Measurements from ENCODE around the gene FAM9C.
"Not testable (repeated sequence)": the region's sequence is repeated elsewhere in the genome, so short reads cannot be mapped to it uniquely, and the experiment has no call there.

The FAM9C gene

DNA sequence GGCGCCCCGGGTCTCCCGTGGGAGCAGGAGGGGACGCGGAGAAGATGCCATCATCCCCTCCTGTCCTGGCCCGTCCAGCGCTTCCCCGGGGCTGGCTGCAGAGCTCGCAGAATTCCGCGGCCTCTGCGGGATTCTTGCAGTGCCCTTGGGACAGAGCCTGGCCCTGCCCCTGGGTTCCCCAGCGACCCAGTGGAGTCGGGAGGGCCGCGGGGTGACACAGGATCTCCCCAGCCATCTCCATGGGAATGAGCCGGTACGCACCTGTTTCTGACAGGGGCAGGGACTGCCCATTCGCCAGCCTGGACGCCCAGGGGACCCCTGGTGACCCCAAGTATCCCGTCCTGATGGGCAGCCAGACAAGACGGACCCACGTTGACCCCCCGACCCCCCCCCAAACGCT is 482 bp downstream of the FAM9C start:
- H3K9me3 ChIP-seq: no peaks in the 10 kb centered on the region
- peaks cover 13% of the 10 kb centered on the region for H3K4me1 ChIP-seq
- in situ Hi-C loops (cut with MboI; ENCODE audit: low sequenced_read_pairs): no loop called here
- no peak overlapping the region for H3K4me3 ChIP-seq
- H3K36me3 ChIP-seq (replicated peaks): no peaks in the 10 kb centered on the region
- DNase-seq (ENCODE audit: low spot score in 2 of 2): no peak
- no peaks in the 10 kb centered on the region for H3K27me3 ChIP-seq (ENCODE audit: low read depth)

DNA sequence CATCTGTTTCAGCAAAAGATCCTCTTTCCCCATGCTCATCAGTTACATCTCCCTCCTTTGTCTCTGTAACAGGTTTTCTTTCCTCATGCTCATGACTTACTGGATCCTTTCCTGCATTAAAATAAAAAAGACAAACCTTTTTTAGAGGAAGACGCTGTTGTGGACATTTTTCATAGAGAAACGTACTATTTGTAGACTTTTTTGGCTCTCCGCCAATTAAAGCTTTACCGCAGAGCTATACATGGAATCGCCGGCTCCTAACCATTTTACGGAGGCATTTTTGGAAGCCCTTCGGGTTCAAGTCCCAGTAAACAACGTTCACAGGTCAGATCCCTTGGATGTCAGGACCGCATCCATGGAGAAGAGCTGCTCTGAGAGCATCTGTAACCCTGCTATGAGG is 1.3 kb downstream of the FAM9C start:
- Histone ChIP-seq H3K36me3 (replicated peaks) (no peaks in the 10 kb centered on the region), H3K9me3 (no peaks in the 10 kb centered on the region), H3K4me3 (no peak overlapping the region), H3K4me1 (peaks cover 16% of the 10 kb centered on the region), H3K27me3 (ENCODE audit: low read depth) (no peaks in the 10 kb centered on the region)
- in situ Hi-C loops (cut with MboI; ENCODE audit: low sequenced_read_pairs): no loop called here
- no peak for DNase-seq (ENCODE audit: low spot score in 2 of 2)

DNA sequence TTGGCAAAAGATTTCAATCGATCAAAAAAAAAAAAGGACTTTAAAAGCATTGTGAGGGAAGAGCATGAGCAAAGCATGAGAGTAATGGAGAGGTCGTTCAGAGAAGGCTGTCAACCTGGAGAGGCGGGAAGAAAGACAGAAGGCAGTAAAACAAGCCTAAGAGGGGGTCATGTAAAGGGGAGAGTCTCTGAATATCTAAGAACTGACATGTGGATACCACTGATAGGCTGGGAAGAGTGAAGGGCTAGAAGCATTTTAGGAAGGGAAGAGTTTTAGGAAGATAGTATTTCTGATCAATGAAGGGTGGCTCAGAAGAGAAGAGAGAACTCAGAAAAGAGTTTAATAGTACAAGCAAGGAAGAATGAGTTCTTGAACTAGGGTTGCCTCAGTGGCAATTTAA is 7.5 kb downstream of the FAM9C start:
- H3K9me3 ChIP-seq: no peaks in the 10 kb centered on the region
- in situ Hi-C loops (cut with MboI; ENCODE audit: low sequenced_read_pairs): no loop called here
- H3K4me3 ChIP-seq: no peak overlapping the region
- H3K36me3 ChIP-seq (replicated peaks): no peaks in the 10 kb centered on the region
- no peak for DNase-seq (ENCODE audit: low spot score in 2 of 2)
- peaks cover 3% of the 10 kb centered on the region for H3K4me1 ChIP-seq
- no peaks in the 10 kb centered on the region for H3K27me3 ChIP-seq (ENCODE audit: low read depth)

DNA sequence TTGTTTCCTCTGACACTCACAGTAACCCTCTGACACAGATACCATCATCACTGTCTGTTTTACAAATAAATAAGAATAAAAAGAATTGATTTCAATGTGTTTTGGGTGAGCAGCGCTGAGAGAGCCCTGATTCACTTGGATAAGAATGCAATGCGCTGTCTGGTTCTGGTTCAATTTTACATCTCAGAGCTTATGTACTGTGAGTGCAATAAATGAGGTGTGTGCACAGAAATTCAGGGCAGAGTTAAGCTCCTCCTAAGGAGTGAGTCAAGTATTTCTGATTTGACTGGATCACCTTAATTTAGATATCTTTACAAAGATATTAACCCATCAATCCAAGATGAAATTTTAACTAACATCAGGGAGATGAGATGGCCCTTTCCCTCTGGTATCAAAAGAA is 11.2 kb downstream of the FAM9C start:
- in situ Hi-C loops (cut with MboI; ENCODE audit: low sequenced_read_pairs): no loop called here
- DNase-seq (ENCODE audit: low spot score in 2 of 2): no peak
- H3K27me3 ChIP-seq (ENCODE audit: low read depth): no peaks in the 10 kb centered on the region
- H3K4me1 ChIP-seq: peaks cover 24% of the 10 kb centered on the region
- H3K4me3 ChIP-seq: no peak overlapping the region
- H3K9me3 ChIP-seq: no peaks in the 10 kb centered on the region
- no peaks in the 10 kb centered on the region for H3K36me3 ChIP-seq (replicated peaks)

DNA sequence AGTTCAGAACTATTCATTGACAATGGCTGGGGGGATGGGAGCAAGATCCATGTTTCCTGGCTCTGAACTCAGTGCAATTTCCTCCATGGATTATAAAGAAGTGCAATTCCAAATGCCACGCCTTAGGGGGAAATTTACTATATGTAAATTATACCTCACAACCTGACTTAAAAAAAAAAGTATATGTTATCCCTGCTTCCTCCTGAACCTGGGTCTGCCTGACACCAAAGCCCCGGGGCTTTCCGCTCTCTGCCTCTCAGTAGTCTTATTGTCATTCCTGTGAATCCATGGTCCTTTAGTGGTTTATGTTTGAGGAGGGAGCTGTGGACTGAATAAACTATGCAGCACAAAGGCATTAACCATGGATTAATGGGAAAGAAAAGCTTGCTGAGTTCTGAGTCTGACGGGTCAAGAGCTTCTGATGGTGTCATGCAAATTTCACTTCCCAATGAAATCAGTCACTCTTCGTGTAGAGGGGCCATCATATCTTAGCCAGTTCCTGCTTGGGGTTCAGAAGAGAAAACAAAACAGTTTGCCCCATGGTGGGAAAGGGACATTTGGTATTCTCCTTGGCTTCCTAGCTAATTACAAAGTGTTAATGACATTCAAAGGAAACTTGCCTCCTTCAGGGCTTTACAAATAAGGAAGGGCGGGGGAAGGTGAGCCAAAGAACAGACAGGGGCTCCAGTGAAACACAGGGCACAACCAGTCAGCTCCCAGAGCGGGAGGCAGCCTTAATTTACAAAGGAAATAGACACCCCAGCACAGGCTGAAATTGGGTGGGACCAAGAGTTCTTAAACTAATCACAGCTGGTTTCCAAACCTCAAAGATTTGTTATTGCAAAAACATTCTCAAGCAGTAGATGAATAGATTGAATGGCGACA is 14.3 kb downstream of the FAM9C start:
- Histone ChIP-seq H3K4me3 (no peak overlapping the region), H3K36me3 (replicated peaks) (no peaks in the 10 kb centered on the region), H3K27me3 (ENCODE audit: low read depth) (no peaks in the 10 kb centered on the region), H3K9me3 (no peaks in the 10 kb centered on the region), H3K4me1 (peaks cover 24% of the 10 kb centered on the region)
- peak; percentile 85 to 99 for DNase-seq (ENCODE audit: low spot score in 2 of 2)
- in situ Hi-C loops (cut with MboI; ENCODE audit: low sequenced_read_pairs): no loop called here

DNA sequence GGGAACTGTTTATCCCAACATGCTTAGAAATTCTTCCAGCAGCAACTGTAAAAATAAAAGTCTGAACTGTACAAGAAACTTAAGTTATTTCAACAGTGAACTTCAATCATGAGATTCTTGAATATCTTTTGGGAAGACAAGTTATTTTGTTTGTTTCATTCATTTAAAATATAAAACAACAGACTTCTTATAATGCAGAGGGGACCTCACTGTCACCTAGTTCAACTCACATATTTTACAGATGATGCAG is 14.9 kb downstream of the FAM9C start:
- in situ Hi-C loops (cut with MboI; ENCODE audit: low sequenced_read_pairs): no loop called here
- no peaks in the 10 kb centered on the region for H3K36me3 ChIP-seq (replicated peaks)
- DNase-seq (ENCODE audit: low spot score in 2 of 2): no peak
- no peak overlapping the region for H3K4me3 ChIP-seq
- H3K9me3 ChIP-seq: no peaks in the 10 kb centered on the region
- H3K4me1 ChIP-seq: peaks cover 24% of the 10 kb centered on the region
- H3K27me3 ChIP-seq (ENCODE audit: low read depth): no peaks in the 10 kb centered on the region

DNA sequence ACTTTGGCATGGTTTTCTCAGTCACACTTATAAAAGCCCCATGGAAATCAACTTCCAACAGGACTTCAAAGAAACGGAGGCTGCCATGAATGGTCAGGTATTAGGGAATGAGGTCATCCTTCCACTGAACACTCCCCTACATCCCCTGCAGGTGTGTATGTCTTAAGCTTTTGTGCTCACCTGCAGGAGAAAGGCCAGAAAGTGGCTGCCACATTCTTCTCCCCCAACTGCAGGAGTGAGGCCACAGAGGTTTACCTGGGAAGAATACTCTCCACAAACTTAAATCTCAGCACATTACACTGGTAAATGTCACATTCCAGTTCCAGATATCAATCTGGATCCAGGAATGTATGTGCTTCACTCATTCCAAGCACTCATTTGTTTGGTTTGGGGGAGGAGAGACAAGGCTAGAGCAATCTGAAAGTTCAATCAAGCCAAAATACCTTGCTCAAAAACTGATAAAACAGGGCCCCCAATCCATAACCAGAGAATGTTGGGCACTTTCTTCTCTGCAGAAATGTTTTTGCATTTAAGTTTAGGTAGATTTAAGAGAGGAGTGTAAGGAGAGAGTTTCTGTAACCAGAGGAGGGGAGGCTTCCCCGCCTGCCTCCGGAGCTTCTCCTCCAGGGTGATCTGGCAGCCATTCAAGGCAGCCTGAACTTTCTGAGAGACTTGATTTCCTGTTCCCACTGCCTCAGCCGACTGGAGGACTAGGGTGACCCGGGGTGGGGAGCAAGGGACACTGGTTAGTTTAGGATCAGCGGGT is 15.4 kb downstream of the FAM9C start:
- DNase-seq (ENCODE audit: low spot score in 2 of 2): peak; percentile 17 to 58
- Histone ChIP-seq H3K36me3 (replicated peaks) (no peaks in the 10 kb centered on the region), H3K9me3 (no peaks in the 10 kb centered on the region), H3K4me1 (peaks cover 24% of the 10 kb centered on the region), H3K4me3 (no peak overlapping the region), H3K27me3 (ENCODE audit: low read depth) (no peaks in the 10 kb centered on the region)
- in situ Hi-C loops (cut with MboI; ENCODE audit: low sequenced_read_pairs): no loop called here

DNA sequence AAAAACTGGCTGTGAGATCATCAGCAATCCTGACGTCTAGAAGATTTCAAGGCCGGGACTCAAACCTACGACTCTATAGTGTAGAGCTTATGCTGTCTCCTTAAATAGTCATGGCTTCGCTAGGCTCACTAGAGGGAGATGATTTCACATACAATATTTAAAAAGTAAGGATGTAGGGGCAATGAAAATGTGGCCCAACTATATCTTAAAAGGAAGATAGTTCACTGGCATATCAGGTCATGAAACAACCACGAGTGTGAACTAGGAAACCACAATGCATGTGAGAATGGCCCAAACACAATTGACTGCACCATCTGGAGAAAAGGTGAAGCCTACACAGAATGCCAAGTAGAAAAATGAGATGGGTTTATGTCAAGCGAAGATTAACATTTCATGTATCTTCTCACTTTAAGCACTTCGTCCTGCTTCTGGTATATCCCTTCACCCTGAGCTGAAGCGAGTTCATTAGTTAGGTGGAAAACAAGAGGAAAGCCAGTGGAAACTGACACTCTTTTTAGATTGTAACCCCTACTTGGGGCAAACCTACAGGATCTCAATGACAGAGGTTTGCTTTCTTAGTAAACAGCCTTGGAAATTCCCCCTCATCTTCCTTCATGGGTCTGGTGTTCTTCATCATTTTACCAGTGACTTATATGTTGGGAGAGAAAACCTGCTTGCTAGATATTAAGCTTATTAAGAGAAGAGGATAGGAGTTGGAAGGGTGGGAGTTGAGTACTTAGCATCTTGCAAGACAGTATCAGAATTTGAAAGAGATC is 17.4 kb downstream of the FAM9C start:
- no peak overlapping the region for H3K4me3 ChIP-seq
- in situ Hi-C loops (cut with MboI; ENCODE audit: low sequenced_read_pairs): no loop called here
- no peaks in the 10 kb centered on the region for H3K9me3 ChIP-seq
- DNase-seq (ENCODE audit: low spot score in 2 of 2): no peak
- peaks cover 24% of the 10 kb centered on the region for H3K4me1 ChIP-seq
- no peaks in the 10 kb centered on the region for H3K36me3 ChIP-seq (replicated peaks)
- H3K27me3 ChIP-seq (ENCODE audit: low read depth): no peaks in the 10 kb centered on the region

DNA sequence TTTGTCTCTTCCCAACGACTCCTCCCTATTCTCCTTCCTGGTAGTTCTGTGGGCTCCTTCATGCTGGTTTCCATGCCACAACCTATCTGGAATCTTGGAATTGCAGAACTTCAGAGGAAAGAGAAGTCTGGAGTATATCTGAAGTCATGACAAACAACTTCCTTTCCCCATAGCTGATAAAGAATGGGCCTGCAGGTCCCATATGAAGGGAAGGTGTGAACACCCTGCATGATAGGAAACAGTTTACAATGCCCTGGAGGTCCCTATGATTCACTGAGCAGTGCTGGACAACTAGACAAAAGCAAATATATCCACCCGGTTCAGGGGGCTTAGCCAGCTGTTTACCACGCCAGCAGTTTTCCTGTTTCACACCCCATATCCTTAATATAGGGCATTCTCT is 19.4 kb downstream of the FAM9C start:
- DNase-seq (ENCODE audit: low spot score in 2 of 2): no peak
- Histone ChIP-seq H3K4me3 (no peak overlapping the region), H3K36me3 (replicated peaks) (no peaks in the 10 kb centered on the region), H3K9me3 (no peaks in the 10 kb centered on the region), H3K4me1 (peaks cover 19% of the 10 kb centered on the region), H3K27me3 (ENCODE audit: low read depth) (no peaks in the 10 kb centered on the region)
- in situ Hi-C loops (cut with MboI; ENCODE audit: low sequenced_read_pairs): no loop called here

DNA sequence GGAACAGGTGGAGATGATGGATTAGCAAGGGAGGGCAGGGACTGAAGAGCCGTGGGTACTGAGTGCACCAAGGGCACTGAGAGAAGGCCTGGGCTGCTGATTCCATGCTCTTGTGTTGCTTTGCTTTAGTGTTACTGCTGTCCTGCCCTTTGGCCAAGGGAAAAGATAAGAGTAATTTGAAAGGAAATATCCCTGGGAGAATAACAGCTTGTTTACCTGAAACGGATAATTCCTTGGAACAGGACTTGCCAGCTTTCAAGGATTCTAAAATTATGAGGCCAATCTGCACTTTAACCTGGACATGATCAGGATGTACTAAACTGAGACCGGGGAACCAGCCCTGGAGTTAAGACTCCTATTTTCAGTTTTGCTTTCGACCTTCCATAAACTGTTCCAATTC is 20.4 kb downstream of the FAM9C start:
- in situ Hi-C loops (cut with MboI; ENCODE audit: low sequenced_read_pairs): no loop called here
- no peaks in the 10 kb centered on the region for H3K9me3 ChIP-seq
- H3K27me3 ChIP-seq (ENCODE audit: low read depth): no peaks in the 10 kb centered on the region
- DNase-seq (ENCODE audit: low spot score in 2 of 2): no peak
- H3K36me3 ChIP-seq (replicated peaks): no peaks in the 10 kb centered on the region
- no peak overlapping the region for H3K4me3 ChIP-seq
- peaks cover 10% of the 10 kb centered on the region for H3K4me1 ChIP-seq

DNA sequence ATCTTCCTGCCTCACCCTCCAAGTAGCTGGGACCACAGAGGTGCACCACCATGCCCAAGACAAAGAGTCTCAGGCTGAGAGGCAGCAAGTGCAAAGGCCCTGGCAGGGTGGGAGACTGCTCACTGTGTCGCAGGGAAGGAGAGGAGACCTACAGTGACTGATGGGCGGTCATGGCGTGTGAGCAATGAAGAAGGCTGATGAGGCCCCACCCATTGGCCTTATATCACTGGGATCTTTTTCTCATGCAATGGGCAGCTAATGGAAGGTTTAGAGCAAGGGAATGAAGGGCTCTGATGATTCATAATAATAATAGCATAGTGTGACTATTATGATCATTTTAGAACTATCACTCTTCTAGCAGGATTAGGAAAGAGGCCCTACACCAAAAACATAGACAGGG is 20.9 kb downstream of the FAM9C start:
- Histone ChIP-seq H3K4me1 (peaks cover 6% of the 10 kb centered on the region), H3K9me3 (no peaks in the 10 kb centered on the region), H3K27me3 (ENCODE audit: low read depth) (no peaks in the 10 kb centered on the region), H3K36me3 (replicated peaks) (no peaks in the 10 kb centered on the region), H3K4me3 (no peak overlapping the region)
- DNase-seq (ENCODE audit: low spot score in 2 of 2): no peak
- in situ Hi-C loops (cut with MboI; ENCODE audit: low sequenced_read_pairs): no loop called here

DNA sequence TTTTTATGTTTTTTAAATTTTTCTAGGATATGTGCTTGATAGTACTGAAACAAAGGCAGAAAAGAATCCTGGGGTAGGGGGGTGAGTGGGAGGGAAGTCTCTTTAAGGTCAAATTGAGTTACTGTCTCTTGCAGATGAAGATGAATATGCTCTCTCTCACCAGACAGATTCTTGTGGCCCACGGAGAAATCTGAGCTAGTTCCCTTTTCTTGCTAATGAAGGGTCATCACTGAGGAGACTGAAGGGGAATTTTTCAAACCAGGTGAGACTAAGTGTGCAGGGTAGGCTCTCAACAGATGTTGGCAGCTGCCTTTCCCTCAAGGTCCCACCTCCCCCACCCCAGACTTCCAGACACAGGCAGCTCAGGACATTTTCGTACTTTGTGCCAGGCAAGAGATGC is 21.5 kb downstream of the FAM9C start:
- Histone ChIP-seq H3K9me3 (no peaks in the 10 kb centered on the region), H3K27me3 (ENCODE audit: low read depth) (no peaks in the 10 kb centered on the region), H3K4me3 (no peak overlapping the region), H3K4me1 (peaks cover 4% of the 10 kb centered on the region), H3K36me3 (replicated peaks) (no peaks in the 10 kb centered on the region)
- in situ Hi-C loops (cut with MboI; ENCODE audit: low sequenced_read_pairs): no loop called here
- no peak for DNase-seq (ENCODE audit: low spot score in 2 of 2)

DNA sequence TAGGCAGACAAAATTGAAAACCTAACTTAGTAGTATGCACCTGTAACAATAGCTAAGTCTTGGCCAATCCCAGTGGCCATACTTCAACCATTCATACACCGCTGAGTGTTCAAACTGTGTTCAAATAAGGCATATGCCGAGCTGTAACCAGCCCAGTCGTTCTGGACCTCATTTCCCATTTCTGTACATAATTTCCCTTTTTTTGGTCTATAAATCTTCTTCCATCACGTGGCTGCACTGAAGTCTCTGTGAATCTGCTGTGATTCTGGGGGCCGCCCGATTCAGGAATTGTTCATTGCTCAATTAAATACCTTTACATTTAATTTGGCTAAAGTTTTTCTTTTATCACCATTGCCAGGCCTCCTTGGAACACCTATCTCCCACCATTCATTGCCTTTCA is 27.7 kb downstream of the FAM9C start:
- H3K4me3 ChIP-seq; H3K4me1 ChIP-seq; DNase-seq (ENCODE audit: low spot score in 2 of 2); H3K9me3 ChIP-seq; in situ Hi-C loops (cut with MboI; ENCODE audit: low sequenced_read_pairs); H3K27me3 ChIP-seq (ENCODE audit: low read depth); H3K36me3 ChIP-seq (replicated peaks): not testable (repeated sequence)

Data from HAP-1 (cell line).